Glutamatergic neuron (in vitro differentiated cells): Measurements from ENCODE around the gene C5AR2. TPM values are rescaled to one million over a fixed set of nuclear protein-coding genes. Genes with fewer than 3 reads are reported as not detected.

ENCODE experiments used
- DNase-seq: peaks from one replicate; pipeline ENCODE4 v3.0.0; 2022
- H3K27ac Mint-ChIP-seq: one replicate; pipeline ENCODE4 v1.8.0; 2020; ENCODE audit warnings: mild to moderate bottlenecking, mixed read lengths, inconsistent platforms; ENCODE audit not compliant: unreplicated experiment
- H3K27me3 Mint-ChIP-seq: one replicate; pipeline ENCODE4 v1.8.0; 2020; ENCODE audit warnings: mild to moderate bottlenecking, moderate library complexity, mixed read lengths, inconsistent platforms; ENCODE audit not compliant: unreplicated experiment
- H3K36me3 Mint-ChIP-seq: one replicate; pipeline ENCODE4 v1.8.0; 2020; ENCODE audit warnings: mild to moderate bottlenecking, mixed read lengths, inconsistent platforms; ENCODE audit not compliant: unreplicated experiment
- H3K4me1 Mint-ChIP-seq: one replicate; pipeline ENCODE4 v1.8.0; 2020; ENCODE audit warnings: mild to moderate bottlenecking, low read depth, mixed read lengths, inconsistent platforms; ENCODE audit not compliant: unreplicated experiment
- H3K4me3 Mint-ChIP-seq: one replicate; pipeline ENCODE4 v1.8.0; 2020; ENCODE audit warnings: mild to moderate bottlenecking, mixed read lengths, inconsistent platforms; ENCODE audit not compliant: unreplicated experiment
- H3K9me3 Mint-ChIP-seq: one replicate; pipeline ENCODE4 v1.8.0; 2020; ENCODE audit warnings: mild to moderate bottlenecking, moderate library complexity, mixed read lengths, inconsistent platforms; ENCODE audit not compliant: unreplicated experiment
- CTCF ChIP-seq: fragments of 200-600 bp; sonication (generic); IDR thresholded peaks from one replicate; pipeline ENCODE4 v1.5.0; 2021; ENCODE audit not compliant: partially characterized antibody, unreplicated experiment
- total RNA-seq: library from RNA; stranded (reverse); fragmentation: NEBNext Ultra II Directional; extraction: Animal tissue kit (Norgen Biotek cat#: 25700); gene quantifications from one replicate; pipeline ENCODE4 v1.2.1, GENCODE V29; 2021; ENCODE audit not compliant: unreplicated experiment

The C5AR2 gene
- total RNA-seq, 1 donor from 2014 or later: not detected

GRCh38 chr19:47302249-47302648 lies 29.7 kb upstream of the C5AR2 start:
- Mint-ChIP-seq H3K27ac (no peak overlapping the region), H3K27me3 (no peaks in the 10 kb centered on the region), H3K4me3 (no peak overlapping the region), H3K36me3 (no peaks in the 10 kb centered on the region), H3K9me3 (peaks cover 1% of the 10 kb centered on the region), H3K4me1 (no peaks in the 10 kb centered on the region)
- TF ChIP-seq CTCF: no peak
- DNase-seq: no peak

GRCh38 chr19:47303966-47304365 lies 28.0 kb upstream of the C5AR2 start:
- Mint-ChIP-seq H3K9me3 (peaks cover 1% of the 10 kb centered on the region), H3K27me3 (no peaks in the 10 kb centered on the region), H3K4me3 (no peak overlapping the region), H3K36me3 (no peaks in the 10 kb centered on the region), H3K27ac (no peak overlapping the region), H3K4me1 (no peaks in the 10 kb centered on the region)
- TF ChIP-seq CTCF: no peak
- DNase-seq: no peak

GRCh38 chr19:47305309-47305751 lies 26.6 kb upstream of the C5AR2 start:
- H3K27ac Mint-ChIP-seq: peak overlapping the region; percentile 28

GRCh38 chr19:47306303-47306702 lies 25.7 kb upstream of the C5AR2 start:
- Mint-ChIP-seq H3K27ac (no peak overlapping the region), H3K9me3 (peaks cover 3% of the 10 kb centered on the region), H3K27me3 (no peaks in the 10 kb centered on the region), H3K4me1 (no peaks in the 10 kb centered on the region), H3K36me3 (no peaks in the 10 kb centered on the region), H3K4me3 (no peak overlapping the region)
- no peak for TF ChIP-seq CTCF
- DNase-seq: no peak

More at GRCh38 chr19:47305309-47305751, 26.6 kb upstream of the C5AR2 start:
- Mint-ChIP-seq H3K9me3 (peaks cover 1% of the 10 kb centered on the region), H3K36me3 (no peaks in the 10 kb centered on the region), H3K4me1 (no peaks in the 10 kb centered on the region), H3K27me3 (no peaks in the 10 kb centered on the region), H3K4me3 (no peak overlapping the region)
- peak; percentile 95 for TF ChIP-seq CTCF
- peak; percentile 83 for DNase-seq

- Mint-ChIP-seq H3K27me3 (no peaks in the 10 kb centered on the region), H3K27ac (no peak overlapping the region)
- no peak for TF ChIP-seq CTCF
Observed at GRCh38 chr19:47309038-47309437, 22.9 kb upstream of the C5AR2 start.

More at GRCh38 chr19:47309038-47309437, 22.9 kb upstream of the C5AR2 start:
- Mint-ChIP-seq H3K9me3 (peaks cover 4% of the 10 kb centered on the region), H3K36me3 (no peaks in the 10 kb centered on the region), H3K4me1 (no peaks in the 10 kb centered on the region), H3K4me3 (no peak overlapping the region)
- no peak for DNase-seq
